A673 (cell line): ENCODE data around the gene TTC34. TPM values are rescaled to one million over a fixed set of nuclear protein-coding genes. Genes with fewer than 3 reads are reported as not detected.

Experiments used
- BruUV-seq: library from RNA; stranded (reverse); fragments of 400-500 nt; replicated peaks from 2 replicates; lab custom pipeline; 2021; lab: Mats Ljungman, UMichigan
- CTCF ChIA-PET: fragments of 300-600 bp; sonication (Branson Sonifier 250); formaldehyde crosslinking; loops from one replicate; lab custom pipeline; 2022; ENCODE audit warnings: antibody characterized with exemption; lab: Charles Lee
- POLR2A ChIA-PET: fragments of 300-600 bp; sonication (Branson Sonifier 250); formaldehyde crosslinking; loops from one replicate; lab custom pipeline; 2022; ENCODE audit warnings: antibody characterized with exemption; ENCODE audit not compliant: low non-redundant PET; lab: Charles Lee
- DNase-seq: peaks from one replicate; pipeline ENCODE4 v3.0.0-alpha.2; 2015; ENCODE audit warnings: low spot score
- H3K27ac ChIP-seq: fragments of 200-600 bp; sonication (generic); 2 replicates; pipeline ENCODE4 v1.5.1; 2016; ENCODE audit warnings: mixed run types, low read depth, mild to moderate bottlenecking, mixed read lengths, antibody characterized with exemption, low read length; ENCODE audit not compliant: poor library complexity, severe bottlenecking
- H3K27me3 ChIP-seq: fragments of 200-600 bp; sonication (generic); replicated peaks from 2 replicates; pipeline ENCODE4 v1.6.1; 2017; ENCODE audit warnings: mixed run types, low read depth, mild to moderate bottlenecking, mixed read lengths, antibody characterized with exemption, low read length; ENCODE audit not compliant: insufficient read depth, poor library complexity
- H3K36me3 ChIP-seq: fragments of 200-600 bp; sonication (generic); 2 replicates; pipeline ENCODE4 v1.6.1; 2016; ENCODE audit warnings: mixed run types, mild to moderate bottlenecking, mixed read lengths, antibody characterized with exemption, low read length; ENCODE audit not compliant: insufficient read depth, poor library complexity, severe bottlenecking
- H3K4me1 ChIP-seq: fragments of 200-600 bp; sonication (generic); 2 replicates; pipeline ENCODE4 v1.6.1; 2017; ENCODE audit warnings: mixed run types, mild to moderate bottlenecking, mixed read lengths, antibody characterized with exemption, low read length; ENCODE audit not compliant: insufficient read depth, poor library complexity, severe bottlenecking
- H3K4me3 ChIP-seq: fragments of 200-600 bp; sonication (generic); 2 replicates; pipeline ENCODE4 v1.5.1; 2016; ENCODE audit warnings: low read depth, mixed run types, mild to moderate bottlenecking, mixed read lengths, low read length; ENCODE audit not compliant: poor library complexity, severe bottlenecking
- H3K9me3 ChIP-seq: fragments of 200-600 bp; sonication (generic); 2 replicates; pipeline ENCODE4 v1.6.1; 2016; ENCODE audit warnings: mixed run types, low read depth, mild to moderate bottlenecking, mixed read lengths, antibody characterized with exemption, low read length; ENCODE audit not compliant: poor library complexity, severe bottlenecking
- CTCF ChIP-seq: fragments of 300-800, 200-600 bp; sonication (generic); conservative IDR thresholded peaks from 2 replicates; pipeline ENCODE4 v1.5.1; 2017; ENCODE audit warnings: low read depth, mild to moderate bottlenecking, antibody characterized with exemption, low read length, moderate library complexity, mixed read lengths
- EZH2 ChIP-seq: fragments of 200-600 bp; sonication (generic); IDR thresholded peaks from 2 replicates; pipeline ENCODE4 v1.6.1; 2017; ENCODE audit warnings: borderline replicate concordance, low read depth, mild to moderate bottlenecking, mixed read lengths, antibody characterized with exemption, low read length; ENCODE audit not compliant: poor library complexity, severe bottlenecking
- intact Hi-C: fragments of 100-400 bp; cut with micrococcal nuclease; formaldehyde crosslinking; loops from one replicate; pipeline ENCODE4 v1.10.0; 2022; ENCODE audit not compliant: unreplicated experiment
- total RNA-seq: library from RNA; stranded (reverse); gene quantifications from 2 replicates; pipeline ENCODE4 v1.2.3, GENCODE V29; 2021

Gene TTC34
- total RNA-seq, 1 experiment from 2014 or later: 0.84 TPM

DNA sequence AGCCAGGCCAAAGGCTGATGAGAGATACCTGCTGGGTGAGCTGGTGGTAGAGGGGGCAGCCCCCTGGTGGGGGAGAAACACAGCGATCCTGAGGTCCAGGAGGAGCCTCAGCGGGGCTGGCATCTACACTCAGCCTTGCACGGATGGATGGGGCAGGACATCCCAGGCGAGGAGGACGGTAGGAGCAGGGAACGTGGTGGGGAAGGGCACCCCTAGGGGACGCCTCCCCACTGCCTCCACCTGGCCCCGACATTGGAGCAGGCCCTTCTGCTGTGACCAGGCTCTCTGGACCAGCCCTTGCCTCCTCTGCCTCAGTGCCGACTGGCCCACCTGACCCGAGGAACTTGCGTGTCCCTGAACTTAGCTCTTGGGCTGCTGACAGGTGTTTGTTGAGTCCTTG is 162.3 kb downstream of the TTC34 start:
- no peaks in the 10 kb centered on the region for H3K9me3 ChIP-seq
- no peaks in the 10 kb centered on the region for H3K4me1 ChIP-seq
- no peak overlapping the region for H3K27ac ChIP-seq
- POLR2A ChIA-PET: no interaction called here
- H3K27me3 ChIP-seq: no peaks in the 10 kb centered on the region
- H3K4me3 ChIP-seq: no peak overlapping the region
- H3K36me3 ChIP-seq: no peaks in the 10 kb centered on the region
- TF ChIP-seq CTCF (no peak), EZH2 (no peak)
- intact Hi-C loops: no loop called here
- CTCF ChIA-PET: no interaction called here
- DNase-seq: no peak
- no TSS peak for BruUV-seq

DNA sequence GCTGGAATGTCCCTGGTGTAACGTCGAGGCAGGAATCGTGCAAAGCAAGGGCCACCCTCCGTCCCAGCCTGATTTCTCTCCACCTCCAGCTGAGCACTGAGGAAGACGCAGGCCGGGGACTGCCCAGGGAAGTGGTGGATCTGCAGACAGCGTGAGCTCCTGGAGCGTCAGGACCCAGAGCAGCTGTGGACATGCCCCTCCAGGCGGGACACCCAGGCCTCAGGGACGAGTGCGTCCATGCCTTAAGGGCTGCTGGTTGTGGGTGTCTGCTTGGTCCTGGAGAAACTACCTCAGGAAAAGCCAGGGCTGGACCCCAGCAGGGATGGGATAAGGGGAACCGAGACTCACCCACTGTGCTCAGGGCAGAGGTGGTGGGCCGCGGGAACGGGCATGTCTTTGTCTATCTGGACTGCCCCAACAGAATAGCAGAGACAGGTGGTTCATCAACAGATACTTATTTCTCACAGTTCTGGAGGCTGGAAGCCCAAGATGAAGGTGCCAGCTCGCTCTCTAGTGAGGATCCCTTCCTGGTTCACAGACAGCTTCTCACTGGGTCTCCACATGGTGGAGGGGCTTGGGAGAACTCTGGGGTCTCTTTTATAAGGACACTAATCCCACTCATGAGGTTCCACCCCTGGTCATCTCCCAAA is 162.9 kb downstream of the TTC34 start:
- Histone ChIP-seq H3K4me1 (no peaks in the 10 kb centered on the region), H3K9me3 (no peaks in the 10 kb centered on the region), H3K4me3 (no peak overlapping the region), H3K27ac (no peak overlapping the region), H3K27me3 (no peaks in the 10 kb centered on the region), H3K36me3 (no peaks in the 10 kb centered on the region)
- TF ChIP-seq EZH2 (no peak), CTCF (no peak)
- intact Hi-C loops: no loop called here
- no peak for DNase-seq
- BruUV-seq: no TSS peak
- ChIA-PET CTCF (no interaction called here), POLR2A (interaction anchor here (0.9 kb wide), 1 partner anchor 33 kb away, joined by 3 read pairs; no protein-coding TSS in a partner anchor)

DNA sequence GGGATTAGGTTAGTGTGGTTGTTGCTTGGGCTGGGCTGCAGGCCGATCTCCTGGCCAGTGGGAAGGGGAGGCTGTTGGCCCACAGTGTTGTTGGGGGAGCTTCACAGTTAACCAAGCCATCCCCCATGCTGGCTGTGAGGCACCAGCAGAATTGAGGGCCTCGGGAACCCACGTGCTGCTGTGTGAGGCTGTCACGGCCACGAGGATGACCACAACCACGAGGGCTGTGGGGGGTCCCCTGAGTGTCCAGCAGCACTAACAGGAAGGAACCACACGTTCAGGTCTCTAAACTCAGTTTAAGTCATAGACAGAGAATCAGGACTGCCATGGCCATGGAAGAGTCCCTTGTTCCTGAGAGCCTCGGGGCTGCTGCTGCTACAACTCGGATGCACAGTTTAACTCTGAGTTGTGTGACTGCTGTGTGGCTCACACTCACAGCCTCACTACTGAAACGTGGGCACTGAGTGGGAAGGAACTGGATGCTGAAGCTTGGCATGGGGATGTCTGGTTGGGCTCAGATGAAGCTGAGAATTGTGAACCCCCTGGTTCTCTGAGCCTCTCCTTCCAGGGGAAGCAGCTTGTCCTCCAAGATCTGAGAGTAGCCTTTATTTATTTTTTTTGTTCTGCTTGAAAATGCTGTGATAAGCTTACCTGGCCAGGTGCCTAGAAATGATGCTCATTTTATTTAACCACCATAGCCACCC is 163.9 kb downstream of the TTC34 start:
- H3K4me1 ChIP-seq: no peaks in the 10 kb centered on the region
- no peak overlapping the region for H3K4me3 ChIP-seq
- no peak for DNase-seq
- no peaks in the 10 kb centered on the region for H3K27me3 ChIP-seq
- CTCF ChIA-PET: no interaction called here
- no peaks in the 10 kb centered on the region for H3K9me3 ChIP-seq
- intact Hi-C loops: no loop called here
- no TSS peak for BruUV-seq
- no peak for TF ChIP-seq EZH2
- no peak for TF ChIP-seq CTCF
- POLR2A ChIA-PET: interaction anchor here (0.9 kb wide), 1 partner anchor 32 kb away, joined by 3 read pairs; no protein-coding TSS in a partner anchor
- no peak overlapping the region for H3K27ac ChIP-seq
- no peaks in the 10 kb centered on the region for H3K36me3 ChIP-seq
